ENCODE data around the gene CCNB1IP1. TPM values are rescaled to one million over a fixed set of nuclear protein-coding genes. Genes with fewer than 3 reads are reported as not detected.

CCNB1IP1 gene
- total and polyA plus RNA-seq, 8 donors, result 30.0 to 151 (median 126) TPM

DNA sequence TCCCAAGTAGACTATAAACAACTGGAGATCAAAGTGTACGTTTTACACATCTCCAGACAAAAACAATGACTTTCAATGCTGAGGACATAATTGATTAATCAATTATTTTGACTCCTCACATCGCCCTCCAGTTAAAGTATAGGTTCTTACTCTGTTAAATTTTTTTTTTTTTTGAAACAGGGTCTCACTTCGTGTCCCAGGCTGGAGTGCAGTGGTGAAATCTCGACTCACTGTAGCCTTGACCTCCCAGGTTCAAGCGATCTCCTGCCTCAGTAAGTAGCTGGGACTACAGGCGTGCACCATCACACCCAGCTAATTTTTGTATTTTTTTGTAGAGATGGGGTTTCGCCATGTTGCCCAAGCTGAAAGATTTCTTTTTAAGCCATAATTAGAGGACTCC lies 938 bp upstream of the CCNB1IP1 start:
- intact Hi-C loops (cut with DNase I), result no loop called here
- Histone ChIP-seq H3K36me3 (peaks cover 0 to 5% of the 10 kb centered on the region in 2 donors), H3K27ac (peak overlapping the region in 1 of 2 donors; percentile 84), H3K9me3 (no peaks in the 10 kb centered on the region), H3K4me3 (no peak overlapping the region), H3K4me1 (peaks cover 5 to 27% of the 10 kb centered on the region in 2 donors), H3K27me3 (no peaks in the 10 kb centered on the region)
- TF ChIP-seq, protein P1, sequence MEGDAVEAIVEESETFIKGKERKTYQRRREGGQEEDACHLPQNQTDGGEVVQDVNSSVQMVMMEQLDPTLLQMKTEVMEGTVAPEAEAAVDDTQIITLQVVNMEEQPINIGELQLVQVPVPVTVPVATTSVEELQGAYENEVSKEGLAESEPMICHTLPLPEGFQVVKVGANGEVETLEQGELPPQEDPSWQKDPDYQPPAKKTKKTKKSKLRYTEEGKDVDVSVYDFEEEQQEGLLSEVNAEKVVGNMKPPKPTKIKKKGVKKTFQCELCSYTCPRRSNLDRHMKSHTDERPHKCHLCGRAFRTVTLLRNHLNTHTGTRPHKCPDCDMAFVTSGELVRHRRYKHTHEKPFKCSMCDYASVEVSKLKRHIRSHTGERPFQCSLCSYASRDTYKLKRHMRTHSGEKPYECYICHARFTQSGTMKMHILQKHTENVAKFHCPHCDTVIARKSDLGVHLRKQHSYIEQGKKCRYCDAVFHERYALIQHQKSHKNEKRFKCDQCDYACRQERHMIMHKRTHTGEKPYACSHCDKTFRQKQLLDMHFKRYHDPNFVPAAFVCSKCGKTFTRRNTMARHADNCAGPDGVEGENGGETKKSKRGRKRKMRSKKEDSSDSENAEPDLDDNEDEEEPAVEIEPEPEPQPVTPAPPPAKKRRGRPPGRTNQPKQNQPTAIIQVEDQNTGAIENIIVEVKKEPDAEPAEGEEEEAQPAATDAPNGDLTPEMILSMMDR (IDR thresholded peaks at IDR 0.05), result no peak
- ATAC-seq (no peak), DNase-seq (no peak)

DNA sequence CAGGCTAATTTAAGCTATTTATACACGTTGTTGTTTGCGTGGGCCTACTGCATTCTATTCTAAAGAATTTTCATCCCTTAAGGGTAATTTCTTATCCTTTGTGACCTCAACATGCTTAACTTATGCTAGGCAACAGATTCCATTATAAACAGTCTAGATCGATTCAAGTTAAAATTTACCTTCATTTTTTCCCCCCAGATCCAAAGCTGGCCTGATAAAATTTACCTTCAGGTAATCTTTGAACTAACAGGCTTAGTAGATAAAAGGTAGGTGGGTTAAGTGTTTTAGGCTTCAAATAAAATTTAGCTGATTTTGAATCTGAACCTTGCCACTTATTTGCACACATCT lies 389 bp upstream of the CCNB1IP1 start:
- intact Hi-C loops (cut with DNase I), result no loop called here
- no peak for DNase-seq
- peak overlapping the region; percentile 59 to 69 for H3K4me3 ChIP-seq
- H3K27me3 ChIP-seq, result no peaks in the 10 kb centered on the region
- TF ChIP-seq, protein P1 (IDR thresholded peaks at IDR 0.05), result no peak
- peak overlapping the region; percentile 77 to 84 for H3K27ac ChIP-seq
- ATAC-seq, result no peak
- peaks cover 5 to 27% of the 10 kb centered on the region in 2 donors for H3K4me1 ChIP-seq
- peaks cover 0 to 8% of the 10 kb centered on the region in 2 donors for H3K36me3 ChIP-seq
- no peaks in the 10 kb centered on the region for H3K9me3 ChIP-seq

DNA sequence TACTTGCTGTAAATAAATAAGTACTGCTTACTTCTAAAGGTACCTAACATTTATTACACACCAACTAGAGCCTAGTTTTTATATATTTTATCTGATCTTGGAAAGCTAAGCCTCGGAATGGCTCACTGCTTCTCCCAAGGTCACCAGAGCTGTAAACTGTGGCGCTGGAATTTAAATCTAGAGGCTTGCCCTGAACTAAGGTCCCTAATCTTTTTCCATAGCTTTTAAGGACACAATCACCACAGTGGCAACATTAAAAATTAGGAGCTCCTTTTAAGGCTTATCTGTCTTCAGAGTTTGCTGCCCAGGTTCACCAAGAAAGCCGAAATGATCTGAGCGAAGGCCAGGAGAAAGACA lies 670 bp downstream of the CCNB1IP1 start:
- Histone ChIP-seq H3K27me3 (no peaks in the 10 kb centered on the region), H3K36me3 (peaks cover 0 to 8% of the 10 kb centered on the region in 2 donors), H3K27ac (peak overlapping the region; percentile 77 to 84), H3K9me3 (no peaks in the 10 kb centered on the region), H3K4me3 (peak overlapping the region; percentile 59 to 69), H3K4me1 (peaks cover 5 to 32% of the 10 kb centered on the region in 2 donors)
- TF ChIP-seq, protein P1 (IDR thresholded peaks at IDR 0.05), result no peak
- DNase-seq, result peak in 1 of 4 donors; percentile 24
- peak; percentile 47 for ATAC-seq
- intact Hi-C loops (cut with DNase I), result no loop called here

DNA sequence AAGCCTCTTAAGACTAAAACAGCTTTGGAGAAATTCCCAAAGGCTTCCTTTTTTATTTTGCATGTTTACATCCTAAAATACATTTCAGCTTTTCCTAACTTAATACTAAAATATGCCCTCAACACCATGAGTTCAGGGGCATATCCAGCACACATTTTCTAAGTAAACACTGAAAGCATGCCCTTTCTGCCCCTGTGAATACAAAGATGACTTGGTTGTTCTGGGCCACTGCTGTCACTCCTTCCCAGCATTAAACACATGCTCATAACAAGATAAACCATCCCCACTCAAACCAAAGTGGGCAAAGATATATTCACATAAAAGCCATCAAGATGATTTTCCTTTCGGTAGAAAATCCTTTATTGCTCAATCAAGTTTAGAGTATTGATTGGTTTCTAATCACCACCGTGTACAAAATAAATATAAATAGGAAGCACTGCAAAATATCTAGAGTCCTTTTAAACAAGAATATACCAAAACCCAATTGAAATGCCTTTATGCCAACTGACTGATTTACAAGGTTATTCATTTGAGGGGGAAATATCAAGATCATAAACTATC lies 1.9 kb downstream of the CCNB1IP1 start:
- Histone ChIP-seq H3K4me3 (no peak overlapping the region), H3K9me3 (no peaks in the 10 kb centered on the region), H3K36me3 (peaks cover 3 to 15% of the 10 kb centered on the region in 2 donors), H3K4me1 (peaks cover 5 to 37% of the 10 kb centered on the region in 2 donors), H3K27me3 (no peaks in the 10 kb centered on the region), H3K27ac (no peak overlapping the region)
- no peak for ATAC-seq
- TF ChIP-seq, protein P1 (IDR thresholded peaks at IDR 0.05), result no peak
- no peak for DNase-seq
- intact Hi-C loops (cut with DNase I), result no loop called here

DNA sequence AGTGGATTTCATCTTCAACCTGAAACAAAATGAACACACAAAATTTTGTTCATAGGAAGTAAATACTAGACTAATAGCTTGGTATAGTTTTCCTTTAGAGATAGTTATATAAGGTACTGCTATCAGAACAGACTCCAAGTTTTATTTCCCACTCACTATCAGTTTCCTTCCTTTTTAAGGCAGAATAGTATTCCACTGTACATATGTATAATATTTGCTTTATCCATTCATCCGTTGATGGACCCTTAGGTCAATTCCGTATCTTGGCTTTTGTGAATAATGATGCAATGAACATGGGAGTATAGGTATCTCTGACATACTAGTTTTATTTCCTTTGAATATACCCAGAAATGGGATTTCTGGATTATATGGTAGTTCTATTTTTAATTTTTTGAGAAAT lies 3.7 kb downstream of the CCNB1IP1 start:
- no peaks in the 10 kb centered on the region for H3K9me3 ChIP-seq
- H3K4me3 ChIP-seq, result no peak overlapping the region
- peaks cover 3 to 32% of the 10 kb centered on the region in 2 donors for H3K36me3 ChIP-seq
- no peak overlapping the region for H3K27ac ChIP-seq
- intact Hi-C loops (cut with DNase I), result loop anchor here in 1 of 2 donors (10.0 kb wide), 1 partner anchor 275 kb away; no protein-coding TSS in a partner anchor
- TF ChIP-seq, protein P1 (IDR thresholded peaks at IDR 0.05), result no peak
- ATAC-seq (no peak), DNase-seq (no peak)
- H3K27me3 ChIP-seq, result no peaks in the 10 kb centered on the region
- H3K4me1 ChIP-seq, result peaks cover 5 to 37% of the 10 kb centered on the region in 2 donors
